DMS 273 (cell line): Measurements from ENCODE around the gene VPS9D1.
"Not testable (repeated sequence)": the region's sequence is repeated elsewhere in the genome, so short reads cannot be mapped to it uniquely, and the experiment has no call there.

ENCODE experiments used
- DNase-seq: peaks from one replicate; lab custom pipeline; 2025; ENCODE audit not compliant: unreplicated experiment; lab: John Stamatoyannopoulos, UW

VPS9D1 gene

GRCh38 chr16:89710709-89711564 lies 9.8 kb downstream of the VPS9D1 start:
- no peak for DNase-seq

GRCh38 chr16:89709716-89710432 lies 10.8 kb downstream of the VPS9D1 start:
- no peak for DNase-seq

- DNase-seq = no peak
Observed at GRCh38 chr16:89709166-89709565, 11.5 kb downstream of the VPS9D1 start.

- DNase-seq = no peak
Observed at GRCh38 chr16:89708481-89708931, 12.2 kb downstream of the VPS9D1 start.

GRCh38 chr16:89707695-89708094 lies 13.0 kb downstream of the VPS9D1 start:
- no peak for DNase-seq

GRCh38 chr16:89706518-89707260 lies 14.0 kb downstream of the VPS9D1 start:
- DNase-seq = no peak

GRCh38 chr16:89705006-89705405 lies 15.7 kb downstream of the VPS9D1 start:
- no peak for DNase-seq

- DNase-seq = peak; percentile 47
Observed at GRCh38 chr16:89704281-89704680, 16.4 kb downstream of the VPS9D1 start.

- DNase-seq = peak; percentile 97
Observed at GRCh38 chr16:89701425-89702406, 19.0 kb downstream of the VPS9D1 start, which contains the start of gene SPATA2L. TSS of gene SPATA2L (minus strand) at chr16:89701705. CDS start at chr16:89701232, 473 bp downstream.

GRCh38 chr16:89700649-89701424 lies 19.9 kb downstream of the VPS9D1 start:
- DNase-seq = peak; percentile 82

- peak; percentile 99 for DNase-seq
Observed at GRCh38 chr16:89700100-89700648, 20.5 kb downstream of the VPS9D1 start.

GRCh38 chr16:89699629-89700099 lies 21.0 kb downstream of the VPS9D1 start:
- not testable (repeated sequence) for DNase-seq

- DNase-seq = not testable (repeated sequence)
Observed at GRCh38 chr16:89698717-89699116, 22.0 kb downstream of the VPS9D1 start.

- DNase-seq = peak; percentile 77
Observed at GRCh38 chr16:89697616-89698331, 22.9 kb downstream of the VPS9D1 start.

GRCh38 chr16:89697161-89697615 lies 23.5 kb downstream of the VPS9D1 start:
- DNase-seq = peak; percentile 84

GRCh38 chr16:89696670-89697128 lies 24.0 kb downstream of the VPS9D1 start:
- no peak for DNase-seq

- DNase-seq = no peak
Observed at GRCh38 chr16:89695875-89696669, 24.6 kb downstream of the VPS9D1 start.
